SH-SY5Y (cell line): Measurements from ENCODE around the gene OR2A5.

Source experiments
- GATA2 ChIP-seq: IDR thresholded peaks from 2 replicates; pipeline ENCODE4 v1.6.1; 2011; ENCODE audit warnings: mild to moderate bottlenecking, low read depth, low read length
- GATA3 ChIP-seq: IDR thresholded peaks from 2 replicates; pipeline ENCODE4 v1.6.1; 2011; ENCODE audit warnings: low read depth, mild to moderate bottlenecking, low read length, moderate library complexity

GRCh38 chr7:144001543-144001942 lies 47.2 kb upstream of the OR2A5 start:
- TF ChIP-seq GATA2 (no peak), GATA3 (no peak)
